Measurements from ENCODE around the gene PPP5C.

- TF ChIP-seq, protein P1, sequence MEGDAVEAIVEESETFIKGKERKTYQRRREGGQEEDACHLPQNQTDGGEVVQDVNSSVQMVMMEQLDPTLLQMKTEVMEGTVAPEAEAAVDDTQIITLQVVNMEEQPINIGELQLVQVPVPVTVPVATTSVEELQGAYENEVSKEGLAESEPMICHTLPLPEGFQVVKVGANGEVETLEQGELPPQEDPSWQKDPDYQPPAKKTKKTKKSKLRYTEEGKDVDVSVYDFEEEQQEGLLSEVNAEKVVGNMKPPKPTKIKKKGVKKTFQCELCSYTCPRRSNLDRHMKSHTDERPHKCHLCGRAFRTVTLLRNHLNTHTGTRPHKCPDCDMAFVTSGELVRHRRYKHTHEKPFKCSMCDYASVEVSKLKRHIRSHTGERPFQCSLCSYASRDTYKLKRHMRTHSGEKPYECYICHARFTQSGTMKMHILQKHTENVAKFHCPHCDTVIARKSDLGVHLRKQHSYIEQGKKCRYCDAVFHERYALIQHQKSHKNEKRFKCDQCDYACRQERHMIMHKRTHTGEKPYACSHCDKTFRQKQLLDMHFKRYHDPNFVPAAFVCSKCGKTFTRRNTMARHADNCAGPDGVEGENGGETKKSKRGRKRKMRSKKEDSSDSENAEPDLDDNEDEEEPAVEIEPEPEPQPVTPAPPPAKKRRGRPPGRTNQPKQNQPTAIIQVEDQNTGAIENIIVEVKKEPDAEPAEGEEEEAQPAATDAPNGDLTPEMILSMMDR (IDR thresholded peaks at IDR 0.05), result no peak; the same call in 1 of the 2 replicates
- no peak for TF ChIP-seq SIN3A (IDR thresholded peaks at IDR 0.05; ENCODE audit: borderline replicate concordance, insufficient read depth, low read depth, low read length)
- TF ChIP-seq POLR2AphosphoS5 (IDR thresholded peaks at IDR 0.05; ENCODE audit: low read depth, low read length), result no peak
- no peak for TF ChIP-seq REST (IDR thresholded peaks at IDR 0.05; ENCODE audit: insufficient read depth in 1 of 2, low read depth in 2 of 2, low read length in 1 of 2)
- TF ChIP-seq TCF7L2 (IDR thresholded peaks at IDR 0.05; ENCODE audit: low read depth, low read length), result no peak
Measured at GRCh38 chr19:46372901-46373490, 26.1 kb downstream of the PPP5C start.

Measured in Panc1 (cell line).